RWPE2 (cell line): ENCODE data around the gene UCP3.

Source experiments
- ATAC-seq: fragments of 200-7000 bp; cut with Tn5 transposase; 3 replicates; pipeline ENCODE4 v1.9.1; 2021; ENCODE audit warnings: low read depth
- DNase-seq: peaks from one replicate; pipeline ENCODE4 v3.0.0-alpha.2; 2020; ENCODE audit warnings: low spot score
- H3K27ac ChIP-seq: fragments of 450-650 bp; 2 replicates; pipeline ENCODE4 v1.5.1; 2017; ENCODE audit warnings: mild to moderate bottlenecking; ENCODE audit not compliant: poor library complexity, severe bottlenecking
- H3K27me3 ChIP-seq: fragments of 250-450 bp; sonication (Bioruptor Pico); 2 replicates; pipeline ENCODE4 v1.5.1; 2021; ENCODE audit warnings: mild to moderate bottlenecking, moderate library complexity; ENCODE audit not compliant: insufficient read depth, poor library complexity, severe bottlenecking
- H3K36me3 ChIP-seq: fragments of 250-450 bp; sonication (Bioruptor Pico); 2 replicates; pipeline ENCODE4 v1.5.1; 2020; ENCODE audit warnings: low read depth, mild to moderate bottlenecking, moderate library complexity
- H3K4me1 ChIP-seq: fragments of 250-450 bp; sonication (Bioruptor Pico); 2 replicates; pipeline ENCODE4 v1.5.1; 2021; ENCODE audit warnings: mild to moderate bottlenecking, moderate library complexity; ENCODE audit not compliant: insufficient read depth, poor library complexity, severe bottlenecking
- H3K4me3 ChIP-seq: fragments of 250-450 bp; sonication (Bioruptor Pico); 2 replicates; pipeline ENCODE4 v1.5.1; 2021; ENCODE audit warnings: mild to moderate bottlenecking, moderate library complexity; ENCODE audit not compliant: severe bottlenecking
- H3K9me3 ChIP-seq: fragments of 250-450 bp; sonication (Bioruptor Pico); 2 replicates; pipeline ENCODE4 v1.5.1; 2021; ENCODE audit warnings: mild to moderate bottlenecking, moderate library complexity; ENCODE audit not compliant: severe bottlenecking
- TF ChIP-seq, protein P1 (sequence below): fragments of 450-650 bp; IDR thresholded peaks from one replicate; pipeline ENCODE4 v1.5.1; 2017; ENCODE audit warnings: mild to moderate bottlenecking, moderate library complexity; ENCODE audit not compliant: poor library complexity, severe bottlenecking

Gene UCP3

DNA sequence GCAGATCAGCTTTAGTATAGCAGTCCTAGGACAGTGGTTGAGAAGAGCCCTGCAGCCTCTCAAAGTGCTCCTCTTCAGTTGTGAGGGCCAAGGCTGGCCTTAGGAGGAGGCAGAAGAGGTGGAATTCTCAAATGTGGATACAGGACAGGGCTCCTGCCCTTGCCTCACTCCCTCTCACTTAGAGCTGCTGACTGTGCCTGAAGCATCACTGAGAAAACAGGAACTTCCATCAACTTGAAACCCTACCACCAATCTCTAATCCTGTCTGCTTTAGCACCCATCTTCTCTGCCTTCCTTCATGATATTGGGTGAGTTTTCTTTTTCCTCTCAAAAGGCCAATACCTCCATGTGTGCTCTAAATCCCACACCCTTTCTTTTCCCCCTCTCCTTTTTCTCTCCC lies 14.4 kb upstream of the UCP3 start:
- DNase-seq (no peak), ATAC-seq (no peak)
- Histone ChIP-seq H3K27me3 (no peaks in the 10 kb centered on the region), H3K4me1 (peaks cover 16% of the 10 kb centered on the region), H3K27ac (no peak overlapping the region), H3K4me3 (no peak overlapping the region), H3K36me3 (0 out of 2 replicates have a peak, but pooled peaks cover 2% of the 10 kb centered on the region), H3K9me3 (no peaks in the 10 kb centered on the region)
- TF ChIP-seq, protein P1, sequence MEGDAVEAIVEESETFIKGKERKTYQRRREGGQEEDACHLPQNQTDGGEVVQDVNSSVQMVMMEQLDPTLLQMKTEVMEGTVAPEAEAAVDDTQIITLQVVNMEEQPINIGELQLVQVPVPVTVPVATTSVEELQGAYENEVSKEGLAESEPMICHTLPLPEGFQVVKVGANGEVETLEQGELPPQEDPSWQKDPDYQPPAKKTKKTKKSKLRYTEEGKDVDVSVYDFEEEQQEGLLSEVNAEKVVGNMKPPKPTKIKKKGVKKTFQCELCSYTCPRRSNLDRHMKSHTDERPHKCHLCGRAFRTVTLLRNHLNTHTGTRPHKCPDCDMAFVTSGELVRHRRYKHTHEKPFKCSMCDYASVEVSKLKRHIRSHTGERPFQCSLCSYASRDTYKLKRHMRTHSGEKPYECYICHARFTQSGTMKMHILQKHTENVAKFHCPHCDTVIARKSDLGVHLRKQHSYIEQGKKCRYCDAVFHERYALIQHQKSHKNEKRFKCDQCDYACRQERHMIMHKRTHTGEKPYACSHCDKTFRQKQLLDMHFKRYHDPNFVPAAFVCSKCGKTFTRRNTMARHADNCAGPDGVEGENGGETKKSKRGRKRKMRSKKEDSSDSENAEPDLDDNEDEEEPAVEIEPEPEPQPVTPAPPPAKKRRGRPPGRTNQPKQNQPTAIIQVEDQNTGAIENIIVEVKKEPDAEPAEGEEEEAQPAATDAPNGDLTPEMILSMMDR: no peak

DNA sequence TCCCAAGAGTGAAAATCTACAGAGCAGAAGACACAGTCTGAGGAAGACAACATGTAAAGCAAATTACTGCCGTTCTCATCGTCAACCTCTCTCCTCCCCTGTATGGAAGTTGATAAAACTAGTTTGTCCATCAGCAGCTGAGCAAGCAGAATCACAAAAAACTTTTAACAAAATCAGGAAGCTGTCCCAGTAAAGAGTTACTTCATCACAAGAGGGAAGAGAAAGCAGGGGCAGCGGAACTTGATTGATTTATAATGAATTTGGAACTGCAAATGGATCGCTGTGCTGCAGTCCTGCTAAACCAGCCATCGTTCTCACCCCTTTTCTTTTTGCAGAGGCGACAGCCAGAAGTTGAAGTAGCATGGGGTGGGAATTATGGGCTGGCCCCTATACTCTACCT lies 13.7 kb upstream of the UCP3 start:
- no peaks in the 10 kb centered on the region for H3K27me3 ChIP-seq
- no peak overlapping the region for H3K4me3 ChIP-seq
- no peak for DNase-seq
- no peaks in the 10 kb centered on the region for H3K9me3 ChIP-seq
- peaks cover 16% of the 10 kb centered on the region for H3K4me1 ChIP-seq
- TF ChIP-seq, protein P1: no peak
- H3K27ac ChIP-seq: no peak overlapping the region
- 0 out of 2 replicates have a peak, but pooled peaks cover 2% of the 10 kb centered on the region for H3K36me3 ChIP-seq
- ATAC-seq: no peak

DNA sequence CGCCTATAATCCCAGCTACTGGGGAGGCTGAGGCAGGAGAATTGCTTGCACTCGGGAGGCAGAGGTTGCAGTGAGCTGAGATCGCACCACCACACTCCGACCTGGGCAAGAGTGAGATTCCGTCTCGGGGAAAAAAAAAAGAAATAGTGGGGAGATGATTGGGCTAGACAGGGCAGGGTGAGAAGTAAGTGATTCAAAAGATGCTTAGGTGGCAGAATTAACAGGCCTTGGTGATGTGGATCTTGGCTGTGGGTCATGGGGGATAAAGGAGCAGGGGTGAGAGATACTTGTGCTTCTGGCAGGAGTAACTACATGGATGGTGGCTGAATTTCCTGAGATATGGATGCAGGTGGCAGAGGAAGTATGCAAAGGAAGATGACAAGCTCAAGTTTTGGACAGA lies 13.1 kb upstream of the UCP3 start:
- TF ChIP-seq, protein P1: no peak
- Histone ChIP-seq H3K4me3 (no peak overlapping the region), H3K36me3 (0 out of 2 replicates have a peak, but pooled peaks cover 2% of the 10 kb centered on the region), H3K27me3 (no peaks in the 10 kb centered on the region), H3K27ac (no peak overlapping the region), H3K4me1 (peaks cover 14% of the 10 kb centered on the region), H3K9me3 (no peaks in the 10 kb centered on the region)
- DNase-seq (no peak), ATAC-seq (no peak)

DNA sequence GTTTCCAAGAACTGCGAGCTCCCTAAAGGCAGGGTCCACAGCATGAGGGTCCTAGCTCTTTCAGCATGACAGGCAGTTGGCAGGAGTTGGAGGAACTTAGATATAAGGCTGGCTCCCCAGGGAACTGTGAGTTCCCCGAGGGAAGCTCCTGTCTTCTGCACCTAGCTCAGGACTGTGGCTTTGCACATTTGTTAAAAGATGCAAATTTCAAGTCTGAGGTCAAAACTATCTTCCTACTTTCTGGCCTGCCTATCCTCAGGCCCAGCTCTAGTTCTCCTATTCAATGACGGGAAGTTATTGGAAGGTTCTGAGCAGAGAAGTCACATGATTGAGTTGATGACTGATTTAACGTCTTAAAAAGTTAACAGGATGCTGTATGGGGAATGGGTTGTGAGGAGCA lies 11.7 kb upstream of the UCP3 start:
- Histone ChIP-seq H3K27me3 (no peaks in the 10 kb centered on the region), H3K4me3 (no peak overlapping the region), H3K4me1 (peaks cover 3% of the 10 kb centered on the region), H3K27ac (no peak overlapping the region), H3K9me3 (no peaks in the 10 kb centered on the region), H3K36me3 (0 out of 2 replicates have a peak, but pooled peaks cover 2% of the 10 kb centered on the region)
- ATAC-seq (no peak), DNase-seq (no peak)
- TF ChIP-seq, protein P1: no peak

DNA sequence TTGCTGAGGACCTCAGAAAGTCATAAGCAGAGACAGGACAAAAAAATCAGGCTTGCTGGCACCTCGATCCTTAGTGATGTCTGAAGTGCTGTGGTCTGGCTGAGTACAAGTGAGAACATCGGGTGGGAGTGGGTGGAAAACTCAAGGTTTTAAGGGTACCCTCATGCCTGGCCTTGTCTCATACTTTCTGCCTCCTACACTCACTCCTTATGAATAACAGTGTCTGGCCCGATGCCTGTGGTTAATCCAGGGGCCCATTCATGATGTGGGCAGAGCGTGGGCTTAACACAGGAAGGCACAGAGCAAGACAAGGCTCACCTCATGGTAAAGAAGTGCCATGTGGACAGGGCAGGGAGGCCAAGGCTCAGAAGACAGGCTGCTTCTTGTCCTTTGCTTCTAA lies 11.0 kb upstream of the UCP3 start:
- DNase-seq (no peak), ATAC-seq (no peak)
- H3K27me3 ChIP-seq: no peaks in the 10 kb centered on the region
- 0 out of 2 replicates have a peak, but pooled peaks cover 2% of the 10 kb centered on the region for H3K36me3 ChIP-seq
- H3K9me3 ChIP-seq: no peaks in the 10 kb centered on the region
- no peaks in the 10 kb centered on the region for H3K4me1 ChIP-seq
- H3K27ac ChIP-seq: no peak overlapping the region
- TF ChIP-seq, protein P1: no peak
- no peak overlapping the region for H3K4me3 ChIP-seq
